Keratinocyte (primary cell): ENCODE results near the gene NAT10. TPM values are rescaled to one million over a fixed set of nuclear protein-coding genes. Genes with fewer than 3 reads are reported as not detected.

ENCODE experiments used
- DNase-seq: peaks from one replicate; pipeline ENCODE4 v3.0.0-alpha.2; 2011; ENCODE audit warnings: low read depth, missing footprints, low spot score
- FAIRE-seq: peaks from 2 replicates; lab custom pipeline; 2011; peaks lifted over from hg19 to GRCh38; lab: Jason Lieb, UNC
- H2AFZ ChIP-seq: 2 replicates; pipeline ENCODE4 v1.6.0; 2012; ENCODE audit warnings: low read length, control low read depth, inconsistent platforms; ENCODE audit not compliant: control insufficient read depth
- H3K27ac ChIP-seq: 2 replicates; pipeline ENCODE4 v1.5.1; 2011; ENCODE audit warnings: low read length; ENCODE audit not compliant: control insufficient read depth, insufficient read depth
- H3K27me3 ChIP-seq: 3 replicates; pipeline ENCODE4 v1.6.0; 2011; ENCODE audit warnings: low read length; ENCODE audit not compliant: control insufficient read depth, insufficient read depth; ENCODE audit errors: extremely low read depth
- H3K36me3 ChIP-seq, 2 experiments: 2 replicates in 1 of 2; 3 replicates in 1 of 2; pipeline ENCODE4 v1.5.1; 2011; ENCODE audit warnings: low read length in 2 of 2, mild to moderate bottlenecking in 1 of 2; ENCODE audit not compliant: control insufficient read depth in 2 of 2, insufficient read depth in 2 of 2; ENCODE audit errors: extremely low read depth in 1 of 2
- H3K4me1 ChIP-seq: 3 replicates; pipeline ENCODE4 v1.5.1; 2011; ENCODE audit warnings: low read length; ENCODE audit not compliant: control insufficient read depth, insufficient read depth; ENCODE audit errors: extremely low read depth
- H3K4me2 ChIP-seq: 3 replicates; pipeline ENCODE4 v1.6.0; 2011; ENCODE audit warnings: low read depth, low read length; ENCODE audit not compliant: control insufficient read depth, insufficient read depth; ENCODE audit errors: extremely low read depth
- H3K4me3 ChIP-seq, 3 experiments: fragments of 200-600 bp in 1 of 3; sonication (generic) in 1 of 3; 2 replicates in 2 of 3; 3 replicates in 1 of 3; pipeline ENCODE4 v1.5.1; 2011 to 2016; ENCODE audit warnings: low read length in 3 of 3, mild to moderate bottlenecking in 3 of 3, control low read depth in 2 of 3, inconsistent platforms in 1 of 3, low read depth in 1 of 3, mixed read lengths in 1 of 3, mixed run types in 1 of 3, moderate library complexity in 1 of 3; ENCODE audit not compliant: control insufficient read depth in 2 of 3, insufficient read depth in 2 of 3; ENCODE audit errors: extremely low read depth in 1 of 3
- H3K79me2 ChIP-seq: 2 replicates; pipeline ENCODE4 v1.6.0; 2012; ENCODE audit warnings: low read length; ENCODE audit not compliant: control insufficient read depth, insufficient read depth
- H3K9ac ChIP-seq: 3 replicates; pipeline ENCODE4 v1.6.0; 2011; ENCODE audit warnings: low read length; ENCODE audit not compliant: control insufficient read depth, insufficient read depth; ENCODE audit errors: extremely low read depth
- H3K9me1 ChIP-seq: 3 replicates; pipeline ENCODE4 v1.6.0; 2011; ENCODE audit warnings: low read length; ENCODE audit not compliant: control insufficient read depth, insufficient read depth; ENCODE audit errors: extremely low read depth
- H3K9me3 ChIP-seq: 2 replicates; pipeline ENCODE4 v1.5.1; 2012; ENCODE audit warnings: low read depth, low read length; ENCODE audit not compliant: control insufficient read depth
- H4K20me1 ChIP-seq: 3 replicates; pipeline ENCODE4 v1.6.0; 2011; ENCODE audit warnings: low read length; ENCODE audit not compliant: control insufficient read depth, insufficient read depth; ENCODE audit errors: extremely low read depth
- EZH2 ChIP-seq: IDR thresholded peaks from one replicate; pipeline ENCODE4 v1.6.1; 2012; ENCODE audit warnings: inconsistent platforms, mild to moderate bottlenecking, low read length, moderate library complexity
- dilution Hi-C: fragments of 300-500 bp; cut with MboI; formaldehyde crosslinking; loops from one replicate; pipeline ENCODE4 v1.7.0; 2020; ENCODE audit warnings: low sequenced_read_pairs; ENCODE audit not compliant: extremely low pct_ligation_motif_present
- polyA plus RNA-seq, 5 experiments: library from polyadenylated mRNA; depleted of rRNA in 3 of 5; stranded (reverse) in 3 of 5; stranded (forward) in 1 of 5; unstranded in 1 of 5; fragments of >200 nt; gene quantifications; 1 replicate in 1 of 5; 2 replicates in 3 of 5; 3 replicates in 1 of 5; pipeline versions ENCODE4 v1.2.1 to v1.2.3, GENCODE V29; 2011 to 2012; ENCODE audit warnings: missing spikeins in 2 of 5, low read depth in 1 of 5, low replicate concordance in 1 of 5
- TF ChIP-seq, protein P1 (sequence below), 3 experiments: IDR thresholded peaks in 1 of 3; conservative IDR thresholded peaks in 1 of 3; optimal IDR thresholded peaks in 1 of 3; 2 replicates in 2 of 3; 3 replicates in 1 of 3; pipeline versions ENCODE3 to v1.5.1; 2011; ENCODE audit warnings: low read length in 3 of 3, mild to moderate bottlenecking in 3 of 3, moderate library complexity in 2 of 3, control low read depth in 1 of 3, inconsistent platforms in 1 of 3; ENCODE audit not compliant: insufficient read depth in 2 of 3; ENCODE audit errors: extremely low read depth in 1 of 3

Gene NAT10
- polyA plus RNA-seq, 1 donor (not counting 4 experiments of a cell fraction or from before 2014, with no cell fraction given) = 44.0 TPM

GRCh38 chr11:34169686-34170085 is 64.3 kb downstream of the NAT10 start:
- H3K4me1 ChIP-seq = peaks cover 9% of the 10 kb centered on the region
- H3K9me1 ChIP-seq = no peaks in the 10 kb centered on the region
- H4K20me1 ChIP-seq = no peaks in the 10 kb centered on the region
- H3K79me2 ChIP-seq = no peaks in the 10 kb centered on the region
- no peaks in the 10 kb centered on the region for H3K27me3 ChIP-seq
- no peaks in the 10 kb centered on the region for H3K9me3 ChIP-seq
- H3K36me3 ChIP-seq = no peaks in the 10 kb centered on the region
- dilution Hi-C loops = no loop called here
- no peak overlapping the region for H3K4me3 ChIP-seq
- no peak overlapping the region for H2AFZ ChIP-seq
- FAIRE-seq = no peak
- H3K27ac ChIP-seq = no peak overlapping the region
- no peak overlapping the region for H3K9ac ChIP-seq
- TF ChIP-seq, protein P1, sequence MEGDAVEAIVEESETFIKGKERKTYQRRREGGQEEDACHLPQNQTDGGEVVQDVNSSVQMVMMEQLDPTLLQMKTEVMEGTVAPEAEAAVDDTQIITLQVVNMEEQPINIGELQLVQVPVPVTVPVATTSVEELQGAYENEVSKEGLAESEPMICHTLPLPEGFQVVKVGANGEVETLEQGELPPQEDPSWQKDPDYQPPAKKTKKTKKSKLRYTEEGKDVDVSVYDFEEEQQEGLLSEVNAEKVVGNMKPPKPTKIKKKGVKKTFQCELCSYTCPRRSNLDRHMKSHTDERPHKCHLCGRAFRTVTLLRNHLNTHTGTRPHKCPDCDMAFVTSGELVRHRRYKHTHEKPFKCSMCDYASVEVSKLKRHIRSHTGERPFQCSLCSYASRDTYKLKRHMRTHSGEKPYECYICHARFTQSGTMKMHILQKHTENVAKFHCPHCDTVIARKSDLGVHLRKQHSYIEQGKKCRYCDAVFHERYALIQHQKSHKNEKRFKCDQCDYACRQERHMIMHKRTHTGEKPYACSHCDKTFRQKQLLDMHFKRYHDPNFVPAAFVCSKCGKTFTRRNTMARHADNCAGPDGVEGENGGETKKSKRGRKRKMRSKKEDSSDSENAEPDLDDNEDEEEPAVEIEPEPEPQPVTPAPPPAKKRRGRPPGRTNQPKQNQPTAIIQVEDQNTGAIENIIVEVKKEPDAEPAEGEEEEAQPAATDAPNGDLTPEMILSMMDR (optimal IDR thresholded peaks at IDR 0.05 in 1 of 3, IDR thresholded peaks at IDR 0.05 in 1 of 3, conservative IDR thresholded peaks at IDR 0.05 in 1 of 3; ENCODE audit: extremely low read depth in 1 of 3, insufficient read depth in 2 of 3, low read length in 3 of 3) = no peak
- no peak for TF ChIP-seq EZH2
- DNase-seq = no peak
- no peak overlapping the region for H3K4me2 ChIP-seq

DNA sequence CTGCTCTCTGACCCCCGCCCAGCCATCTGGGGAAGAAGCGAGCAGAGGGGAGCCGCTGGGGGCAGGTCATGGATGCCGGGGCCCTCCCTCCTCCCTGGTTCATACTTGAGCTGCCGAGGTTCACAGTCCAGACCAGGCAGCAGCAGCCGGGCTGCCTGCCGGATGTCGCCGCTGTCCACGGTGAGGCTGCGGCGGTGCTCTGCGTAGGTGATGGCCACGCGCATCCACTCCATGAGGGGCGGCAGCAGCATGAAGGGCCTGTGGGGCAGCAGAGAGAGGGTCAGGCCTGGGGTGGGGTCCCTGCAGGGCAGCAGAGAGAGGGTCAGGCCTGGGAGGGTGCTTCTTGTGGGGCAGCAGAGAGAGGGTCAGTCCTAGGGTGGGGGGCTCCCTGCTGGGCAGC is 67.6 kb downstream of the NAT10 start:
- Histone ChIP-seq H3K4me2 (no peak overlapping the region), H3K79me2 (no peaks in the 10 kb centered on the region), H3K4me3 (no peak overlapping the region), H2AFZ (no peak overlapping the region), H3K9me1 (no peaks in the 10 kb centered on the region), H3K27ac (no peak overlapping the region), H3K36me3 (no peaks in the 10 kb centered on the region), H3K9ac (no peak overlapping the region), H3K27me3 (no peaks in the 10 kb centered on the region), H3K4me1 (peaks cover 14% of the 10 kb centered on the region), H3K9me3 (no peaks in the 10 kb centered on the region), H4K20me1 (no peaks in the 10 kb centered on the region)
- FAIRE-seq (no peak), DNase-seq (no peak)
- dilution Hi-C loops = no loop called here
- TF ChIP-seq, protein P1 (optimal IDR thresholded peaks at IDR 0.05 in 1 of 3, IDR thresholded peaks at IDR 0.05 in 1 of 3, conservative IDR thresholded peaks at IDR 0.05 in 1 of 3; ENCODE audit: extremely low read depth in 1 of 3, insufficient read depth in 2 of 3, low read length in 3 of 3) = no peak
- no peak for TF ChIP-seq EZH2
